HG03135 (cell line): ENCODE data around the gene NQO1.

Experiments
- ATAC-seq: cut with Tn5 transposase; IDR thresholded peaks from one replicate; pipeline ENCODE4 v1.9.1; 2021; ENCODE audit warnings: mild to moderate bottlenecking, moderate library complexity; ENCODE audit not compliant: unreplicated experiment

NQO1 gene

DNA sequence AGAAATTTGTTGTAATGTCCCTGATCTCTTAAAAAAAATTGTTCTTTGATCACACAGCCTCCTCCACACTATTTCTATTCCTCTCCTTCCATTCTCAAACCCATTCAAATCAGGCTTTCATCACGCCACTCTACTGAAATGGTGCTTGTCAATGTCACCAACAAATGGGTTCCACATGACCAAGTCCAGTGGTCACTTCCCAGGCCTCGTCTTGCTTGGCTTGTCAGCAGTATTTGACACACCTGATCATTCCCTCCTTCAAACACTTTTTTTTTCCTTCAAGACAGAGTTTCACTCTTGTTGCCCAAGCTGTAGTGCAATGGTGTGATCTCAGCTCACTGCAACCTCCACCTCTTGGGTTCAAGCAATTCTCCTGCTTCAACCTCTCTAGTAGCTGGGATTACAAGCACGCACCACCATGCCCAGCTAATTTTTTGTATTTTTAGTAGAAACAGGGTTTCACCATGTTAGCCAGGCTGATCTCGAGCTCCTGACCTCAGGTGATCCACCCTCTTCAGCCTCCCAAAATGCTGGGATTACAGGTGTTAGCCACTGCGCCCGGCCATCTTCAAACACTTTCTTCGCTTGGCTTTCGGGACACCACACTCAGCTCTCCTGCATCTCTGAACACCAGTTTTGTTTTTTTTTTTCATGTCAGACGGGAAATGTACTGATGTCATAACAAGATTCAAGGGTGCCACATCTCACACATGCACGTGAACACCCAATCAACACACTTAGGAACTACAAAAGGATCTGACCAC, 18.3 kb downstream of the NQO1 start:
- no peak for ATAC-seq

DNA sequence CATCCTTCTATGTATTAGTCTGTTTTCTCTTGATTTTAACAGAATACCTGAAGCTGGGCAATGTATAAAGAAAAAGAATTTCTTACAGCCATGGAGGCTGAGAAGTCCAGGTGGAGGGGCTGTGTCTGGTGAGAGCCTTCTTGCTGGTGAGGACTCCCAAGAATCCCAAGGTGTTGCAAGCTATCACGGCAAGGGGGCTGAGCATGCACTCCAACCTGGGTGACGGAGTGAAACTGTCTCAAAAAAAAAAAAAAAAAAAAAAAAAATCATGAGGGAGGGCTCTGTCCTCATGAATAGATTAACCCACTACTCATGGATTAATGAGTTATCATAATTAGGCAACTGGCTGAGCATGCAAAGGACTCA, 19.4 kb downstream of the NQO1 start:
- ATAC-seq: no peak

DNA sequence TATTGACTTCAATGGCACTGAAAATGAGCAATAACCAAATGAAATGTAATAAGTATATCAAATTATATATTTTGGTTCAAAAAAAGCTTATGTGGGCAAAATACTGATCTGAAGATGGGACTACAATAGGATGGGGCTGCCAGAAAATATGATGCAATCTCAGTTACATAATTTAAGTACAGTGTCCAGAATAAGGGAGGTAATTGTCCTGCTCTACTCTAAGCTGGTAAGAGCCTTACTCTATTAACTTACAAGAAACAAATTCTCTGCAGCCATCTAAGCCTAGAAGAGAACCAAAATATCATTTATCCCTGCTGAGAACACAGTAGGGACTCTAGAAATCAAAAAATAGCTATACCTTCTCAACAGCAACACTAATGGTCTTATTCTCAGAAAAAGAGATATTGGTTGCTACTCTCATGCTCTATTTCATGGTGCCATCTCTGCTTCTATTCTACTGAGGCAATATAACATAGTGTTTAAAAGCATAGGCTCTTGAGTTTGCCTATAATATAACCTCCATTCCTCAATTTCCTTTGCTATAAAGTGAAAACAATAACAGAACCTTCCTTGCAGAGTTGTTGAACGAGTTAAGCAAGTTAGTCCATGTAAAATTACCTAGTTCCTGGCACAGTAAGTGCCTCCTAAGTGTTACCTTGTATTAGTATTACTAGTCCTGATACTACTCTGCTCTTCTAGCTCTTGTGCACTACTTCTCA, 19.9 kb downstream of the NQO1 start:
- ATAC-seq: no peak

GRCh38 chr16:69703638-69704037, 22.7 kb downstream of the NQO1 start:
- no peak for ATAC-seq

DNA sequence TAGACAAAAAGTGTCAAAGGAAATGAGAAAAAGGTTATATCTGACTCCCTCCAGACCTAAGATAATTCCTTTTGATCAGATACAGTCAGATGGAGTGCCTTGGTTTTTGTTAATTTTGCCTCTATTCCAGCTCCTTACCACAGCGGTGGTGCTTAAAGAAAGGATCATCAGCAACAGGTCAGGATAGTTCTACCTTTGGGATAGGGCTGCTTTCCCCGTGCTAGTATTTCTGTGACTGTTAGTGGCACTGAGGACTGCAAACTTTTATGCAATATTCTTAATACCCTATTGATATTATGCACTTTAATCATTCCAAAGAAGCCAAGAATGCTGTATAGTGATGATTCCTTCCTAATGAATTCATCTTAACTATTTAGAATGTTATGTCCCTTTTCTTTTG, 24.5 kb downstream of the NQO1 start:
- ATAC-seq: no peak

DNA sequence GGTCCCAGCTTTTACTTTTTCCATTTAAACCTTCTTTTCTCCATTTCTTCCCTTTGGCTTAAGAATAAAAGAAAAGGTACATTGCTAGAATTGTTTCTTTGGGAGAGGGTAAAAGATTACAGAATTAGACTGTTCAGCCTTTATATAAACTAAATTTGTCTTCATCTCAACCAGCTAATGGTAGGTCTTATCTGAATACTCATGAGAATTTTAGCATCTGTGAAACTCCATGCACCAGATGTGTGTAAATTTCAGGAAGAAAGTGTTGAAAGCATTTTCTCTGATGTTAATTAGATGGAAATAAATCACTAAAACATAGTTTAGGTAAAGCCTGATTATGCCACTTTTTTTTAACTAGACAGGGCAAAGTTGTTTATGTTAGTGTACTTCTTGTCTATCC, 24.9 kb downstream of the NQO1 start:
- ATAC-seq: no peak

DNA sequence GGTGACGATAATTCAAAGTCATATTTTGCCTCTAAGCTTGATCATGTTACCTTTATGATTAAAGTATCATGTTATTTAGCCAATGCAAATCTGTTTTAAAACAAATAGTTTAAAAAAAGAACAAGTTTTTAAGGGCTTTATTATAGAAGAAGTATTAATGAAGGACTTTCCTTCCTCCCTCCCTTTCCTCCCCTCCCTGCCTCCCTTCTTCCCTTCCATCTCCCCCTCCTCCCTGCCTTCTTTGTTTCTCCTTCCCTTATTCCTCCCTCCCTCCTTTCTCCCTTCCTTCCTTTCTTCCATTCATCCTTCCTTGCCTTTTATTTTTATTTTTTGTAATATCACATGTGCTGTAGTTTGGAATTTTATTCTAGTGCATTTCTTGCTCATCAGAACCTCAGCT, 26.4 kb downstream of the NQO1 start:
- ATAC-seq: no peak

DNA sequence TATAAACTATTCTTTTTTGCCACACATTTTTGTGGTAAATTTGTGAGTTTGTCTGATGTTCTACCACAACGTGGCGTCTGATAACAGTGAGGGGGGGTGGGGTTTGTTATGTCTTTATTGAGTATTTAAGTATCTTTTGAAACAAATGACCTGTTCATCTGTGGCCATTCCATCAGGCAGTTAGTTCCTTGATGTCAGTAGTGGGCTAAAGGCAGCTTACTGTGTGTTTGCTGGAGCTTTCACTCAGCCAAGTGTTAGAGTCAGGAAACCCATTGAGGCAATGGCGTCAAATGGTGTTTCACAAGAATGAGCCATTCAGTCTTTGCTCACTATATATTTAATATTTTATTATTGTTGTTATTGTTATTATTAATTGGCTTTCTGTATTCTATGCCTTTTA, 28.0 kb downstream of the NQO1 start:
- no peak for ATAC-seq

DNA sequence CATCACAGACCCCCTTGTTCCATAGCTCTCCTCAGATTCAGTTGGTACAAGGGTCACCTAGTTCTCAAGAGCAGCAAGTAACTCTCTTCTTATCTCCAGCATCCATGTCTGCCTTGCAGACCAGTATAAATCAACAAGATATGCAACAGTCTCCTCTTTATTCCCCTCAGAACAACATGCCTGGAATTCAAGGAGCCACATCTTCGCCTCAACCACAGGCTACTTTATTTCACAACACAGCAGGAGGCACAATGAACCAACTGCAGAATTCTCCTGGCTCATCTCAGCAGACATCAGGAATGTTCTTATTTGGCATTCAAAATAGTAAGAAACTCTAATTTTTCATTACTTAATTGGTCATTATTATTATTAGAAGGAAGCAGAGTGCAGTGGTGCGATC, 32.4 kb downstream of the NQO1 start:
- no peak for ATAC-seq

GRCh38 chr16:69691980-69692911, 34.1 kb downstream of the NQO1 start:
- no peak for ATAC-seq

- ATAC-seq: no peak
These were observed 37.8 kb downstream of the NQO1 start for GRCh38 chr16:69688589-69688988.

GRCh38 chr16:69680358-69680757, 46.0 kb downstream of the NQO1 start:
- ATAC-seq: no peak

GRCh38 chr16:69672998-69673713, 53.2 kb downstream of the NQO1 start:
- no peak for ATAC-seq

DNA sequence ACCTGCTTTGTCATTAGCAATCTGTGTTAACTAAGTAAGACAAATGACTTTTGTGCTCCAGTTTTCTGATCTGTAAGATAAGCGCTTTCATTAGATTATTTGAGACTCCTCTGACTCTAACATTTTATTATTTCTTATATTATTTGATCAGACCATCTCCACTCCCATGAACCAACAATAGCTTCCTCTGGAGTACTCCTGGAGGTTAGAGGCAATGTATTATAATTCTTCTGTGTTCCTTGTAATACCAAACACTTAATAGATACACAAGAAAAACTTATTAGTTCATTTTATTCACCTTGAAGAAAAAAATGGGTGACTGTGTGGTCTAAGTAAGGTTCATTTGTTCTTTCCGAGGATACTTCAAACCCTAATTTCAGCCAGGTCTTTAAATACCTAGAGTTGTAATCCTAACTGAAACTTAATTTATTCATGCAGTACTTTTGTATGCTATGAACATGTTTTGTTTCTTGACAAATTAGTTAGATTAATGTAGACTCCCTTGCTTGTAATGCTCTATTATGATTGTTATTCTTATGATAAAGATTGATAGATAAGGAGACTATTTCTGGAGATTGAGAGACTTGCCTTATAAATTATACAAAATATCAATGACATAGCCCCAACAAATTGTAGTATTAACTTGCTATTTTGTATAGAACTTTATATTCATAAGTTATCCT, 53.9 kb downstream of the NQO1 start:
- no peak for ATAC-seq

DNA sequence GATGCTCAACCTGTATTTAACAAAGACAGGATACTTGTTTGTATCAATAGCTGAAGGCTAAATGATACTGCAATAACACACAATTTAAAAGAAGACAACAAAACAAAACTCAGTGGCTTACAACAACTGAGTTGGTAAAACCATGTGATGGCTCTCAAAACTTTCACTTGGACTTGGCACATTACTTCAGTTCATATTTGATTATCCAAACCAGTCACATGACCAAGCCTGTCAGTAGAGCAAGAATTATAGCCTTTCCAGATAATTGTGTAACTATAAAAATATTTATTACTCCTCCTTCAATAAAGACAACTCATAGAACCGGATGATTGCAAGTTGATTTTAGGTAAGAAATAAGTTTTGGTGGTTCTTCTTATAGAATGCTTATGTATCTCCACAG, 56.8 kb downstream of the NQO1 start:
- ATAC-seq: no peak

GRCh38 chr16:69663846-69664245, 62.5 kb downstream of the NQO1 start:
- no peak for ATAC-seq

DNA sequence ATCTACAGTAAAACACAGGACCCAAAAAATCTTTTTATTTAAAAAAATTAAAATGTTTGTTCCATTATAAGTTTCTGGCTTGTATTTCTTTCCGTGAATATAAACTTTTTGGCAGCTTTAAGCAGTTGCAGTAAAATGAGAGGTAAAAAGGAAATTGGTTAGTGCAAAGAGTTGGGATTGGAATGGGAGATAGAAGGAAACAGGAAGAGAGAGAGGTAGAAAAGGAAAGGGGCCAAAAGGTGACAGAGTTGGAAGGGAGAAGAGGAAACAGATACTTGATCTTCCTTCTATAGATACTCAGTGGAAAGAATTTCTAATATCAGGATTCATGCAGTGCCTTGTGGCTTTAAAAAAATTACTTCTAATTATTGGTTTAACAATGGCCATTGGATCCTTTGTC, 63.5 kb downstream of the NQO1 start:
- no peak for ATAC-seq

DNA sequence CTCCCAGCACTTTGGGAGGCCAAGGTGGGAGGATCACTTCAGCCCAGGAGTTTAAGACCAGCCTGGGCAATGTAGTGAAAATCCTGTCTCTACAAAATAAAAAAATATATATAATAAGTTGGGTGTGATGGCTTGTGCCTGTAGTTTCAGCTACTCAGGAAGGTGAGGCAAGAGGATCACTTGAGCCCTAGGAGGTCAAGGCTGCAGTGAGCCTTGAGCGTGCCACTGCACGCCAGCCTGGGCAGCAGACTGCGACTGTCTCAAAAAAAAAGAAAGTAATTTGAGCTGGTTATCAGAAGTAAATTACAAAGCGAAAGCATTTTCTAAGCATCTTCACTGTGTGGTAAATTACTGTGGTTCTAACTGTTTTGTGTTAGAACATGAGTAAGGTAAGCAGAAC, 66.2 kb downstream of the NQO1 start:
- no peak for ATAC-seq
